Activated T-helper 1 cell treated with anti-CD3 and anti-CD28 coated beads, Interleukin-12 subunit alpha, Interleukin-12 subunit beta, Interleukin-2, Interleukin-4 antibody, amounts not matched to agents 30 ng/mL and 10 ng/mL and 1 ng/mL, durations not matched to agents 14 hours and 24 hours and 36 hours (primary cell): ENCODE measurements around the gene MROH2A. TPM values are rescaled to one million over a fixed set of nuclear protein-coding genes. Genes with fewer than 3 reads are reported as not detected.

Experiments
- total RNA-seq: library from RNA; stranded (reverse); gene quantifications from 2 replicates; pipeline ENCODE4 v1.2.3, GENCODE V29; 2022

Gene MROH2A
- total RNA-seq, 1 donor from 2014 or later = not detected

Other genes with a start within 250 kb of the MROH2A start
- 10.1 and 11.2 TPM in 2 replicates for gene USP40, start 211.5 kb upstream of the MROH2A start, total RNA-seq
- not detected in 2 replicates for gene UGT1A8, start 160.7 kb upstream of the MROH2A start, total RNA-seq
- gene UGT1A10, start 141.9 kb upstream of the MROH2A start, total RNA-seq = not detected in 2 replicates
- not detected in 2 replicates for gene UGT1A9, start 106.4 kb upstream of the MROH2A start, total RNA-seq
- gene UGT1A7, start 96.4 kb upstream of the MROH2A start, total RNA-seq = not detected in 2 replicates
- gene UGT1A6, start 85.4 kb upstream of the MROH2A start, total RNA-seq = not detected in 2 replicates
- gene UGT1A5, start 65.4 kb upstream of the MROH2A start, total RNA-seq = not detected in 2 replicates
- gene UGT1A4, start 59.6 kb upstream of the MROH2A start, total RNA-seq = not detected in 2 replicates
- not detected in 2 replicates for gene UGT1A3, start 49.3 kb upstream of the MROH2A start, total RNA-seq
- not detected in 2 replicates for gene UGT1A1, start 18.1 kb upstream of the MROH2A start, total RNA-seq
- 38.2 and 40.4 TPM in 2 replicates for gene HJURP, start 76.2 kb downstream of the MROH2A start, total RNA-seq
- not detected in 2 replicates for gene TRPM8, start 139.0 kb downstream of the MROH2A start, total RNA-seq